NCI-H1417 treated with DMSO at 0.1 percent for 48 hours (cell line): ENCODE measurements around the gene UNC50.

Source experiments
- DNase-seq: peaks from one replicate; lab custom pipeline; 2025; lab: John Stamatoyannopoulos, UW

Gene UNC50

DNA sequence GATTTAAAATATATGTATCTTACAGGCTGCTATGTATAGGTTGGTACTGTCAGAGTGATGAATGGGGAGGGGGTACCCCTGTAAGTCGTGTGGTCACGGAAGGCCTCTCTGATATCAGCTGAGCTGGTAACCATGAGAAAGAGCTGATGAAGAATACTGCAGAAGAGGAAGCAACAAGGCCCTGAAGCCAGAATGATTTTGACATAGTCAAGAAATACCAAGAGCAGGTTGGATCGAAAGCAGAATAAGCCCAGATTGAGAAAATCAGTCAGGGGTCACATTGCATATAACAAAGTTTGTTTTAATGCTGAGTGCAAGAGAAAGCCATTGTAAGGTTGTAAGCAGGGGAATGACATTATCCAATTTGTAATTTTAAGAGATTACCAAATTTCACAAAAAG, 57.3 kb downstream of the UNC50 start:
- no peak for DNase-seq
